Lung microvascular endothelial cell (primary cell): Measurements from ENCODE around the gene IRAK3. TPM values are rescaled to one million over a fixed set of nuclear protein-coding genes. Genes with fewer than 3 reads are reported as not detected.
"Not testable (repeated sequence)": the region's sequence is repeated elsewhere in the genome, so short reads cannot be mapped to it uniquely, and the experiment has no call there.

Experiments
- DNase-seq, 2 donors: peaks; one replicate each; pipeline versions ENCODE4 v3.0.0 to v3.0.0-alpha.2; 2010; ENCODE audit warnings: low read depth in 2 of 2
- total RNA-seq: library from RNA; depleted of rRNA; stranded (reverse); fragments of >200 nt; gene quantifications from 2 replicates; pipeline ENCODE4 v1.2.1, GENCODE V29; 2014

Gene IRAK3
- total RNA-seq, 1 donor from 2014 or later: 17.3 TPM

DNA sequence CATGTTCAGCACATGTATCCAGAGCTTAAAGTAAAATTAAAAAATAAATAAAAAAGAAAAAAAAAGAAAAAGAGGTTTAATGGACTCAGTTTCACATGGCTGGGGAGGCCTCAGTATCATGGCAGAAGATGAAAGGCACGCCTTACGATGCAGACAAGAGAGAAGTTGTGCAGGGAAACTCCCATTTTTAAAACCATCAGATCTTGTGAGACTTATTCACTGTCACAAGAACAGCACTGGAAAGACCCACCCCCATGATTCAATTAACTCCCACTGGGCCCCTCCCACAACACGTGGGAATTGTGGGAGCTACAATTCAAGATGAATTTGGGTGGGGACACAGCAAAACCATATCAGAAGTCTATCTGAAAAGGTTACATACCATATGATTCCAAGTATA lies 24.0 kb downstream of the IRAK3 start:
- DNase-seq: not testable (repeated sequence)

DNA sequence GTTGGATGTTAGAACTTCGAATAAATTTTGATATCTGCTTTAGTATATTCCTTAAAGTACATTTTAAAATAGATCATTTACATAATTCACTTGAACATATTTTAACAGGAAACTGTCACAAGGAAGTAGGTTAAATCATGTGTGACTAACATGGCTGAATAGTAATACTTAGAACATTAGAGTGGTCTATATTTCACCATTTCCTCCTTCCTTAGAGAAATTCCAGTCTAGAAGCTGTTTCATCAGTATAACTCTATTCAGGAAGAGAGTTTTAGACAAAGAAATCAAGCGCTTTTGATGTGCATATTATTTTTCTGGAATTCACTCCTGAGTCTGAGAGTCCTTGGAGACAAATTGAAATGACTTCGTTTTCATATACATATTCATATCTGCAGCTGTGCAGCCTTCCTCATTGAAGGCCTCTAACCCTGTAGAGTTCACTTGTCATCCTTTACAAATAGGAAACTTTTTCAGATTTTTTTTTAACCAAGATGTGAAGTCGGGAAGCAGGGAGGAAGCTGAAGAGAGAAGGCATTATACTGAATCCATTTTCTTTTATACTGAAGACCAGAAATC lies 28.4 kb downstream of the IRAK3 start:
- peak in 1 of 2 donors; percentile 55 for DNase-seq

DNA sequence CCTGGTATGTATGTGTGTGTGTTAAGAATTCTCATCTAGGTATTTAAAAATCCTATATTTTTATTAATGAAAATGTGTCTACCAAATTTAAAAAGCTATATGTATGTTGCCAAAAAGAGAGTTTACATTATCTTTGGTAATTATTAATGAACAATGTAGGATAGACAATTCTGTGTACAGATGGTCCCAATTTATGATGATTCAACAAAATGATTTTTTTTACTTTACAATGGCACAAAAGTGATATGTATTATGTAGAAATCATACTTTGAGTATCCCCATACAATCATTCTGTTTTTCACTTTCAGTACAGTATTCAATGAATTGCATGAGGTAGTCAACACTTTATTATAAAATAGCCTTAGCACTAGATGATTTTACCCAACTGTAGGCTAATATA lies 39.4 kb downstream of the IRAK3 start:
- no peak for DNase-seq

DNA sequence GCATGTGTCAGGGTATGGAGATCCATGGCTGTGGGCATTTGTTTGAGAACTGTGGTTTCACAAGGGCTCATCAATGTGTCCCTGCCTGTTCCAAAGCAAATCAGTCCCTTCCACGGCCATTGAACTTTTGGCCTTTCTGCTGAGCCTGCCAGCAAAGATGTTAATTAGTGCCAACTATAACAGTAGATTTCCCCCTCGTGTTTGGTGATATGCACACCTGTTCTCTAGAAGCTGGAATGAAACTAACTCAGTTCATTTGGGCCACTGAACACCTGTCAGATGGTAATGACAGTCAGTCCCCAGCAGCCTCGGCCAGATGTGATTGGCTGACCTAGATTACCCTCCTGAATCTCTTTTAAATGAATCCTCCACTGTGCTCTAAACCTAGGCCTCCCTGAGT lies 43.2 kb downstream of the IRAK3 start:
- DNase-seq: peak in 1 of 2 donors; percentile 24

DNA sequence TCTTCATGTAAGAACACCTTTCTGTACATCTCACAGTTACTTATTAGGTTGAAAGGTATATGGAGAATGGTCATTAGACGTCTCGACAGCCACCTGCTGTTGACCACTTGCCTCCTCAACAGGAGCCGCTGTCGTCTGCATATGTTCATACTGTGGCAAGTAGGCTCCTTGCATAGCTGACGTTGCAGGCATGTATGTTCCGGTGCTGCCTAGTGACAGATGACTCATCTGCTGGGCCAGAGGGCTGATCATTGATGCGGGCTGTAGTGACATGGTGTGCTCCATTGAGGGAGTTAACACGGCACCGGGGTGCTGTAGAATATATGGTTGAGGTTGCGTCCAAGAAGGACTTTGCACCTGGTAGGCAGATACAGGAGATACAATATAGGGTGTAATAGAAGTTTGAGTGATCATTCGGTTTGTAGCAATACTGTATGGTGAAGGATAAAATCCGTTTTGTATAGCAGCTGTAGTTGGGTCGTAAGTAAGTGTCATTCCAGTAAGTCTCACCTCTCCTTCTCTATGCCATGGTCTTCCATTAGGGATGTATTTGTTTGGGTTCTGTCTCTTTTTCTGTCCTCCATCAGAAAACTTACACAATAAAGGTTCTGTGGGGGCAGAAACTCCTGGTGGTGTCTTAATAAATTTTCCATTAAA lies 45.2 kb downstream of the IRAK3 start:
- peak; percentile 42 to 44 for DNase-seq

DNA sequence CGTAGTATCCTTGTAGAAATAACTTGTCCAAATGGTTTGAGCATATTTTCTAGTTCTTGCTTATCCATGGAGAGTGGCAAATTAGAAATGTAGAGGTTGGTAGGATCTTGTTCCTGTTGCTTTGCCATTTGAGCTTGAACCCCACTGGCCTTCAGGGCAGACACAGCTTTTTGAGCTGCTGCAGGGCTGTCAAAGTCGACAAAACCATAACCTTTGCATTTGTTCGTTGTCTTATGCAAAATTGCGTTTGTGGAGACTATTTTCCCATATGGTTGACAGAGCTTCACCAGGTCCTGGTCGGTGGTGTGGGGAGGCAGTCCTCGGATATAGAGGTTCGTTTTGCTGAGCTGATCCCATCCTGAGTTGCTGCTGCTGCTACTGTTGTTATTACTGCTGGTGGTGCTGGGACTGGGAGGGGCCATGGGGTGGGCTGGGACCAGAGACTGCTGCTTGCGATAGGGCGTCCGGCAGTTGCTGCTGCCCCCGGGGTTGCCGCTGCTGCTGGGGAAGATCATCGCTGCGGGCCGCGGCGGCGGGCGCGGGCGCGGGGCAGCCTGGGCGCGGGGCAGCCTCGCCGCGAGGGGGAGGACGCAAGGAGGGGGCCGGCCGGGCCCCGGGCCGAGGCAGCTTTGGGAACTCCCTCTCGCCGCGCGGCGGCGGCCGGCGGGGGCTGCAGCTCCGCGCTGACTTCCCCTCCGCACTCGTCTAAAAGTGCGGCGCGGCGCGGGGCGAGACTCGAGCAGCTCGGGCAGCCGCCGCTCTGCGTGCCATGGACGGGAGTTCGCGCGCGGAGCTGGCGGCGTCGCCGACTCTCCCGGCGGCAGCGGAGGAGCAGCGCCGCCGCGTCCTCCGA lies 46.0 kb downstream of the IRAK3 start:
- DNase-seq: peak; percentile 68 to 79

DNA sequence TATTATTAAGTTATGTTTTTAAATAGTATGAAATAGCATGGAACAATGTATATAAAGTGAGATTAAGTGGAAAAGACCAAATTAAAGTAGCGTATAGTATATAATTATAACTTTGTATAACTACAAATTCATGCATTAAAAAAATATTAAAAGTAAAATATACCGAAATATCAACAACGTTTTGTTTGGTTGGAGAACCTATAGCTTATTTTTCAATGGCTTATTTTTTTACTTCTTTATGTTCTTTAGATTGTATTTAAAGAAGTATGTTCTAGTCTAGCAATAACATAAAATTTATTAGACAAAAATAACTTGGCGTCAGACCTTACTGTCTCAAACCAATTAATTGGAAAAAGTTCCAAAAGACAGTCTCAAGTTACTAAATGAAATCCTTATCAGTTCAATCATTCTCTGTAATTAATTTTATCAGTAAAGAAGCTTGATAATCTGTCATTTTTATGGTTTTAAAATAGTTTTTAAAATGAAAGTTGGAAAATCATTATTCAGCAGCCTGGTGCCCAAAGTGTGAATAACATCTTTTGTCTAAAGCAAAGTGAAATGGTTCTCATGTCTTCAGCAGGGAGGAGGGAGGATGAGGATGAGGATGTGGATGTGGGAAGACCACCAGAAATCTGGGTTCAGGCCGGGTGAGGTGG lies 46.7 kb downstream of the IRAK3 start:
- DNase-seq: peak; percentile 17 to 48

DNA sequence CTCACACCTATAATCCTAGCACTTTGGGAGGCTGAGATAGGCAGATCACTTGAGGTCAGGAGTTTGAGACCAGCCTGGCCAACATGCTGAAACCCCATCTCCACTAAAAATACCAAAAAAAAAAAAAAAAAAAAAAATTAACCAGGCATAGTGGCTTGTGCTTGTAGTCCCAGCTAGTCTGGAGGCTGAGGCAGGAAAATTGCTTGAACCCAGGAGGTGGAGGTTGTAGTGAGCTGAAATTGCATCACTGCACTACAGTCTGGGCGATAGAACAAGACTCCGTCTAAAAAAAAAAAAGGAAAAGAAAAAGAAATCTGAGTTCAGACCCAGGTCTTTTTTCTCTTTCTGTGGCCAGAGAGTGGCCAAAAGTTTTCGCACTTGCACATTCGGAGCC lies 47.3 kb downstream of the IRAK3 start:
- DNase-seq: not testable (repeated sequence)

DNA sequence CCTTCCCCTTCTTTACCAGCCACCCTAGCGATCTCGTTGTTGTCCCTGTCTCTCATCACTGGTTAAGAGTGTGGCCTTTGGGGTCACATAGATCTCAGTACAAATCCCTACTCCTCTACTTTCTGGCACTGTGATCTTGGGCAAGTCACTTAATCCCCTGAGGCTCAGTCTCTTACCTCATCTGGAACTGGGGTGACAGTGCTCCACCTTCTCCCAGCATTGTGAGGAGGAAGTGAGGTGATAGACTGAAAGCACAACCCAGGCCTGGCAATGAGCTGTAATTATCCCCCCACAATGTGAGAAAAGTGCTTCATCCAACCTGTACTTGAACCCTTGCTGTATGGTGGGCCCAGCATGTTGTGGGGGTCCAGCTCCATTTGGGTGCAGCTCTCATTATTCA lies 48.0 kb downstream of the IRAK3 start:
- no peak for DNase-seq

DNA sequence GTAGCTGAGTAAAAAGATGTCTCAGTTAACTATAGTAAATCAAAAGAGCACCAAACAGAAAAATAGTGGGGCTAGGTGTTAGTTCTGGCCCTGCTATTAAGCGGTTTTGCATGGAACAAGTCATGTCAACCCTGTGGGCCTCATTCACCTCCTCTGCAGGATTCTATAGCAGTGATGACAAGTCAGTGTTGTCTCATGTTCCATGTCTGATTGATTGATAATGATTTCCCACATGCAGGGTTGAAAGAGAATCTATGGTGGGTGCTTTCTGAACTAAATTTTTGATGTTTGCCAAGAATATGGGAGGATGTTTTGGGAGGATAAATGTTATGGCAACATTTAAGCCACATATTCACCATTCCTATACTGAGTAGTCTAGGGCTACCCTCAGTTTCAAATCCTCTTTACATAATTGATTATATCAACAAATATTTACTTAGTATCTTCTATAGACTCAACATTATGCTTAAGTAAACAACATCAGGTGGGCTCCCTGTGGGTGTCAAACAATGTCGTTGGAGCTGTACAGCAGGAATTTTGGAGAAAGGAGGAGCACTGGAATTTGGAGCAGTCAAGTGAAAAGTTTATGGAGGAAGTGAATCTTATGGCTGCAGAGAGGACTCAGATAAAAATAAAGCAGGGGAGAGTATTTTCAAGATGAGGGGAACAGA lies 48.6 kb downstream of the IRAK3 start:
- no peak for DNase-seq

DNA sequence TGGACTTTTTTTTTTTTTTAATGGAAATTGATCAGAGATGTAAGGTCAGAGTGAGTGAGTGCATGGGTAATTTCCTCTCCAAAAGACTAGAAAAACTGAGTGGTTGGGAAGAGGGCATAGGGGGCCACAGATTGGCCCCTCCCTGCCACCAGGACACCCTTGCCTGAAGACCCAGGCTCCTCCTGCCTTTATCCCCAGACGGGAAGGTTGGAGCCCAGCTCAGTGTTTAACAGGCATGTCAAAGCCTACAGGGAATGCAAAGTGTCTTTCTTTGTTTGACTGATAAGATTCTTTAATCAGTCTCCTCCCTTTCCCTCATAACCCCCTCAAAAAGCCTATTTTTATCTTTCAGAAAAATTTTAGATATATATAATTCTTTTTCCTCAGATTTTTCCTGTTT lies 50.3 kb downstream of the IRAK3 start:
- no peak for DNase-seq

DNA sequence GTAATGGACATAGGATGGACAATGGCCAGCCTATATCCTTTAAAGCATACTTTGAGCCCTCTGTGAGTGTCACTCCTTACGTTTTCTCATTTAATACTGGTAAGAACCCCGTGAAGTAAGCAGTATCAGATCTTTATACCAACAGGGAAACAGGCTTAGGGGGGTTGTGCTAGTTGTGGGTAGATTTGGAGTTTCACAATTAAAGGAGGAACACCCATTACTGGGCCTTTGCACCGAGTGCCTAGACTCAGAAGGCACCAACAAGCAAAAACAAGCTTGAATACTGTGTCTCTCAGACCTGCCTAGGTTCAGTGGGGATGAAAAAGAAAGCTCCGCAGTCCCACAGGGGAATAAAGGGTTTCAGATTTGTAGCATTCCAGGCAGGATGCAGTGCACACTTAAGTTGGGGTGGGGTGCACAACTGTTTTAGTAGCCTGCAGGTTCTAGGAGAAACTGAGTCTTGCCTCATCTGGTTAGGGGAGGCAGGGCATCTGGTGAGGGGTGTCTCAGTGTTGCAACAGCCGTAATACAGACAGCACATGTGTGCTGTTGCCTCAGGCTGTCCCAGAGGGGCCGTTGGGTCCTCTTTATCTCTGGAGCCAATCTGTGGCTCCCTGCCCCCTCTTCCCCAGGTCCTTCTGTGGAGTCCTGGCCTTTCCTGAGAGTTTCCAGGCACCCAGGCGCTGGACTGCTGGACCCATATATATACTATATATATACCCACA lies 51.2 kb downstream of the IRAK3 start:
- DNase-seq: no peak

DNA sequence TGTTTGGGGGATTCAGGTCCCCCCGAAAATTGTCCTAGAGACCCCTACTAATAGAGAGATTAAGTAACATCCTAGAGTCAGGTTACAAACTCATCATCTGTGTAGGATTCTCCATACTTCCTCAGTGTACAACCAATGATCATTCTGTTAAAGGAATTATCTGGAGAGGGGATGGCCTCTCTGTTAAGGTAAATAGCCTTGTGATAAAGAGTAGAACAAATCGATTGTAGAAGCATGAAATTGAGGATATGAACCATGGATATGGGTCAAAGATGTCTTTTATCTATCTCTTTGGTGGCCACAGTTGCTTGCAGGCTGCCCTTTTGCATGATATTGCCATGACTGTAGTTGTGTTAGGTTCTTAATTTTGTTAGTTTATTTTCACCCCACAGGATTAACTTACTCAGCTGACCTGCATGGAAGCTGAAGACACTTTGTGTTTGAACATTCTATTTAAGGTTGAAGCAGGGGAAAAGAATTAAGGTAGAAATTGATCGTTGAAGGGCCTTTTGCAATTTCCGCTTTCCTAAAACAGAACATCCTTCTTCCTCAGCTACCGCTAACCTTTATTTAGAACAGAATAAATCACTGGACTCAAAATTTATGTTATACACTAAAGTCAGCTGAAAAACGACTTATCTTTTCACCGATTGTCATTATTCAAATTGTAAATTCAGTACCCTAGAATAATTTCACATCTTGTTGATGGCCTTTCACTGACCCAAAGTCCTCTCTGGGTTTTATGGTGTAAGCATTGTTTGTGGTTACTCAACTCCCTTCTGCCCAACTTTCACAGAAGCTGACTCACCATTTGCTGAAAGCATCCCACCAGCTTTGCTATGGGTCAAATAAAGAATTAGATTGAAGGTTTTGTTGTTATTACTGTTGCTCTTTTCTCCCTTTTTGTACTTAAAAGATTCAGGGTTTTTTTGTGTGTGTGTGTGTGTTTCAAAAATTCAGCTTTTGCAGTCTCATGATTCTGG lies 52.3 kb downstream of the IRAK3 start:
- DNase-seq: peak in 1 of 2 donors; percentile 72

DNA sequence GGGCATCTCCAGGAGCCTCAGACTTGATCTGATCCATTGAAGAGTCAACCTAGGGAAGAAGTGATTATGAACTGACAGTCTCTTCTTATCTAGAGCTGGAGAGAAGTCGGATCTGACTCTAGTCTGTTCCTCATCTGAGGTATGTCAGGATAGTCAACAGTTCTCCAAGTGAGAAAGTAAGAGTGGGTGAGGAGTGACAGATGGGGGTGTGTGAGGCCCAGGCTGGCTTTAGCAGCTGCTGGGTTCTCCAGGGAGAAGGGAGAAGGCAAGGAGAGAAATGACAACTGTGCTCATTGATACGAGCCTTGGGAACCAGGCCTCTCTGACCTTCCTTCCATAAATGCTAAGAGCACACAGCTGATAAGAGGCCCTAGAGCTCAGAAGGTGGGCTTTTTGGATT lies 53.3 kb downstream of the IRAK3 start:
- no peak for DNase-seq

DNA sequence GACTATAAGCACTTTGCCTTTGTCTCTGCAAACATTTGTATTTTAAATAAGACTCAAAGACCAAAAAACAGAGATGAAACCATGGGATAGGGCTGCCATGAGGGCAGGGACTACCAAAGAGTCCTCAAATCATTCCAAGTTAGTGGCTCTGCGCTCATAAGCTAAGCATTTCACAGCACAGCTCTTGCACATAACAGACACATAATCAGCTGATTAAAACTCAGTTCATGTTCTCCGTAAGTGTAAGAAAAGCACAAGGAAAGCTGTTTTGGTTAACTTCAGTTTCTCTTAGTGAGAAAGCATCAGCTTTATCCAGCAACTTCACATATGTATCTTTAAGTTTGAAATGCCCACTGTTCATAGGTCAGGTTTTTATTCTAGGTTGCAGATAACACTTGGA lies 54.9 kb downstream of the IRAK3 start:
- DNase-seq: no peak

DNA sequence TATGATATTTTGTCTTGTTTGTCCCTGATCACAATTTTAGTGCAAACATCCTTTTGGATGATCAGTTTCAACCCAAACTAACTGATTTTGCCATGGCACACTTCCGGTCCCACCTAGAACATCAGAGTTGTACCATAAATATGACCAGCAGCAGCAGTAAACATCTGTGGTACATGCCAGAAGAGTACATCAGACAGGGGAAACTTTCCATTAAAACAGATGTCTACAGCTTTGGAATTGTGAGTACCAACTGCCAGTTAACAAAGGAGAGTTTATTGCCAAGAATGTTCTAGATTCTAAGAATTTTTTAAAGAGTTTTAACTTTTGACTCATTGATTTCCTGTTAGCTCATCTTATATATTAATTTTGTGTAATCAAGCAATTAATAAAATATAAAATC lies 55.4 kb downstream of the IRAK3 start:
- DNase-seq: no peak

DNA sequence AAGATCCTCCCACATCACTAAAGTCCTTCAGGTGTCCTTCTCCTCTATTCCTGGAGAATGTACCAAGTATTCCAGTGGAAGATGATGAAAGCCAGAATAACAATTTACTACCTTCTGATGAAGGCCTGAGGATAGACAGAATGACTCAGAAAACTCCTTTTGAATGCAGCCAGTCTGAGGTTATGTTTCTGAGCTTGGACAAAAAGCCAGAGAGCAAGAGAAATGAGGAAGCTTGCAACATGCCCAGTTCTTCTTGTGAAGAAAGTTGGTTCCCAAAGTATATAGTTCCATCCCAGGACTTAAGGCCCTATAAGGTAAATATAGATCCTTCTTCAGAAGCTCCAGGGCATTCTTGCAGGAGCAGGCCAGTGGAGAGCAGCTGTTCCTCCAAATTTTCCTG lies 58.7 kb downstream of the IRAK3 start:
- no peak for DNase-seq

DNA sequence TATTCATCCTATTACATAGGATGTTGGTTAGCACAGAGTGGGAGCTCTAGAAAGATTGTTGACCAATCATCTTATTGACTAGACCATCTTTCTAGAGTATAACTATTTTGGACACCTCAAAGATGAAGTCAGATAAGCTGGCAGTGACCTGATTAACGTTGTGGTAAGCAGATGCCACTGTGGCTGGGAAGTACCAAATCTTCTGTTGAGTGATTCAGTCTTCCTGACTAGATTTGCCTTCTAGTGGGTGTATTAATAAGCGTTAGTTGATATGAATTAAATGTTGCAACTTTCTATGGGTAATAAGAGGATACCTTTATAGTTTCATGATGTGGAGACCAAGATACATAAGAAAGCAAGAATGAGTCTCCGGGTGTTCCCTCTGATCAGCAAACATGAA lies 62.0 kb downstream of the IRAK3 start:
- no peak for DNase-seq

DNA sequence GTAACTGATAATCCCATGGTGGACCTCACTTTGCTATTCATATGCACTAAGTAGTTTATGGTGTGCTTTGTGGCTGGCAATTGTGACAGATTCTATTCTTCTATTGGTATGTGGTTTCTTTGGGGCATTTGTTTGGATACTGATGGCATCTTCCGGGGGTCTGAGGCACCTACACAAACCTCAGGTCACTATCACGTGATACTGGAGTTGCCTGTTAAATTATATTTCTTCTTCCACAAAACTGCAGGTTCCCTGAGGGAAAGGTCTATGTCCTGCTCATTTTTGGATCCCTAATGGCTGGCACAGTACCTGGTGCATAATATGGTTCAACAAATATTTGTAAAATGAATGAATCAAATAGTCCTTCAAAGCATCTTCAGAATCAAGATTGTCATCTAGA lies 63.8 kb downstream of the IRAK3 start:
- DNase-seq: no peak

DNA sequence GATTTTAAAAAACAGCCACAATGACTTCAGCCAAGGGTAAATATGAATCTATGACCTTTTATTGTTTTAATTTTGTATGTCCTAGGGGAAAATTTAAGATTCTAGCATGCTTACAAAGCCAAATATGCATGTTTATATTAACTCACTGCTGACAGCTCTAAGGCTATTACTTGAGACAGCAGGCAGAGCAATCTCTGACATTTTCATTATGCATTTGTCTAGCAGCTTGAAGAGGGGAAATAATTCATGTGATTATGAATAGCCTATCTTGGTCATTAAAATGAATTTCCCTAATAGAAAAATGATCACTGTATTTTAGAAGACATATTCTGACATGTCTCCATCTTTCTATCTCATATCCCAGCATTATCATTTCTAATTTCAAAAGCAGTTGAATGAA lies 66.7 kb downstream of the IRAK3 start:
- no peak for DNase-seq
